ENCODE data around the gene COL11A1.
A peak's percentile ranks its signal among the peaks of the same experiment; 100 is the strongest.

The COL11A1 gene

DNA sequence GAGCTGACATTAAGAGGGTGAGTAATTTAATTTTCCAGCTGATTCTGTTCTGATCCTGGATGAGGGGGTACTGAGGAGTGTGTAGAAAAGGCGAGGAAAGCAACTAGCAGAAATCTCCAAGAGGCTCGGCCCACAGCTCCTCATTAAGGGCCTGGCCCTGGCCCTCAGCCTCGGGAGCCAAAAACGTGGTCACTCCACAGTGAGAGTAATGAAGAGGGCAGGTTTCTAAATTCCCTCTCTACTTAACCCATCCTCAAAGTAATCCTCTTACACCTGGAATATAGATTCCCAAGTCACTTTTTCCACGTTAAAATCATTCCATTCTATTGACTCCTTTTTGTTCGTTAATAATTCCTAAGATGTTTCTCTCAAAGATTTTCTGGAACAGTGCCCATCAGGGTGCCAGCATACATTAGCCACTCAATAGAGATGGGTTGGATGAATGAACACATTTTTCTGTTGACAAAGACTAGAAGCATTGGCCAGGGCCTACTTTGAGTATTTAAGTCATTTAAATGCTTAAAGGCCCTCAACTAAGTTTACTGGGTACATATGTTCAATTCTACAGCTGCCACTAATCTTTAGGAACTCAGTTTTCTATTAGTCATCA is 1.1 kb upstream of the COL11A1 start:
- no peak overlapping the region for H3K27ac ChIP-seq (ENCODE audit: low read length)
- no peak overlapping the region for H3K4me3 ChIP-seq (ENCODE audit: low read depth in 1 of 2, low read length in 2 of 2)

DNA sequence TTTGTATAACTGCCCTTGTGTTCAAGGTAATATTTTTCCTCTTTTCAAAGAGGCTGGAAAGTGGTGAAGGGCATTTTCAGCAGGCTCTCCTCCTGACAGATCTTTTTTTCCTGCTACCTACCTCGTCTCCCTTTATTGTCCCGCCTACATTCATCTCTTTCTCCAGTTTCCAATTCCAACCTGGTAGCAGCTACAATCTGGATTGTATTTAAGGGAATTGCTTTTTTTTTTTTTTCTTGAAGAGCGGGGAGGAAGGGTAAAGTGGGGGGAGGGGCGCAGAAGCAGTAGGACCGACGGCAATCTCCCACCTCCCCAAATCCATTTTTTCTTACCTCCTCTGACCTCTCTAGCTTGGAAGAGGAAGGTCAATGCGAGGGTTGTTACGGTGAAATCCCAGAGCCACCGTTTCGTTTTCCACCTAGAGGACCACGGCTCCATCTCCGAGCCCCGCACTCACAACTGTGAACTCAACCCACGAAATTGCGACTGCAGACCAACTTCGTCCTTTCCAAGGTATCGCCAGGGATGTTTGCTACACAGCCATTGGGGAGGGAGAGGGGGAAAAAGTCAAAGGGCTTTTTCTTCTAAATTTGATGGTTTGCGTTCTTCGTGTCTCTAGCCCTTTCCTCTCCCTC is 464 bp downstream of the COL11A1 start:
- Histone ChIP-seq H3K27ac (ENCODE audit: low read length) (no peak overlapping the region), H3K9ac (ENCODE audit: low read depth, low read length) (no peak overlapping the region)
- no peak for DNase-seq

More for the DNA sequence above, 1.1 kb upstream of the COL11A1 start:
- no peaks in the 10 kb centered on the region for H3K27me3 ChIP-seq (ENCODE audit: insufficient read depth, low read length, poor library complexity)
- H3K4me2 ChIP-seq (ENCODE audit: insufficient read depth, low read length): no peak overlapping the region
- no peaks in the 10 kb centered on the region for H3K9me3 ChIP-seq (ENCODE audit: insufficient read depth, low read length, severe bottlenecking)
- DNase-seq (no peak), ATAC-seq (ENCODE audit: insufficient read depth, low read depth) (no peak)
- no peaks in the 10 kb centered on the region for H3K4me1 ChIP-seq (ENCODE audit: insufficient read depth, low read length)
- H3K79me2 ChIP-seq (ENCODE audit: insufficient read depth, low read length): no peaks in the 10 kb centered on the region
- no peak for TF ChIP-seq EZH2 (IDR thresholded peaks at IDR 0.05; ENCODE audit: borderline replicate concordance, low read depth, low read length, severe bottlenecking)
- no peak for TF ChIP-seq CTCF (IDR thresholded peaks at IDR 0.05; ENCODE audit: borderline replicate concordance, extremely low read depth, low read length, poor library complexity, severe bottlenecking)
- no peak overlapping the region for H3K9ac ChIP-seq (ENCODE audit: low read depth, low read length)
- H2AFZ ChIP-seq (ENCODE audit: low read depth, low read length): no peak overlapping the region
- no peaks in the 10 kb centered on the region for H4K20me1 ChIP-seq (ENCODE audit: insufficient read depth, low read length)
- no peaks in the 10 kb centered on the region for H3K36me3 ChIP-seq (ENCODE audit: insufficient read depth, low read length)

GRCh38 chr1:103106426-103107341 is 1.6 kb downstream of the COL11A1 start:
- Histone ChIP-seq H3K4me2 (ENCODE audit: insufficient read depth, low read length) (no peak overlapping the region), H3K36me3 (ENCODE audit: insufficient read depth, low read length) (no peaks in the 10 kb centered on the region), H3K27ac (ENCODE audit: low read length) (no peak overlapping the region), H4K20me1 (ENCODE audit: insufficient read depth, low read length) (no peaks in the 10 kb centered on the region), H3K4me1 (ENCODE audit: insufficient read depth, low read length) (peaks cover 1% of the 10 kb centered on the region; the same call in 1 of the 2 replicates), H3K27me3 (ENCODE audit: insufficient read depth, low read length, poor library complexity) (no peaks in the 10 kb centered on the region), H2AFZ (ENCODE audit: low read depth, low read length) (no peak overlapping the region), H3K9ac (ENCODE audit: low read depth, low read length) (no peak overlapping the region), H3K79me2 (ENCODE audit: insufficient read depth, low read length) (no peaks in the 10 kb centered on the region), H3K9me3 (ENCODE audit: insufficient read depth, low read length, severe bottlenecking) (no peaks in the 10 kb centered on the region), H3K4me3 (ENCODE audit: low read depth in 1 of 2, low read length in 2 of 2) (no peak overlapping the region)
- no peak for DNase-seq
- TF ChIP-seq CTCF (IDR thresholded peaks at IDR 0.05; ENCODE audit: borderline replicate concordance, extremely low read depth, low read length, poor library complexity, severe bottlenecking) (peak; percentile 26), EZH2 (IDR thresholded peaks at IDR 0.05; ENCODE audit: borderline replicate concordance, low read depth, low read length, severe bottlenecking) (no peak)
- ATAC-seq (ENCODE audit: insufficient read depth, low read depth): no peak

More for the DNA sequence above, 464 bp downstream of the COL11A1 start:
- ATAC-seq (ENCODE audit: insufficient read depth, low read depth): no peak
- Histone ChIP-seq H3K4me3 (ENCODE audit: low read depth in 1 of 2, low read length in 2 of 2) (no peak overlapping the region), H3K4me2 (ENCODE audit: insufficient read depth, low read length) (no peak overlapping the region), H3K36me3 (ENCODE audit: insufficient read depth, low read length) (no peaks in the 10 kb centered on the region), H3K79me2 (ENCODE audit: insufficient read depth, low read length) (no peaks in the 10 kb centered on the region), H3K9me3 (ENCODE audit: insufficient read depth, low read length, severe bottlenecking) (no peaks in the 10 kb centered on the region), H2AFZ (ENCODE audit: low read depth, low read length) (no peak overlapping the region), H4K20me1 (ENCODE audit: insufficient read depth, low read length) (no peaks in the 10 kb centered on the region), H3K27me3 (ENCODE audit: insufficient read depth, low read length, poor library complexity) (no peaks in the 10 kb centered on the region), H3K4me1 (ENCODE audit: insufficient read depth, low read length) (no peaks in the 10 kb centered on the region)
- no peak for TF ChIP-seq CTCF (IDR thresholded peaks at IDR 0.05; ENCODE audit: borderline replicate concordance, extremely low read depth, low read length, poor library complexity, severe bottlenecking)
- TF ChIP-seq EZH2 (IDR thresholded peaks at IDR 0.05; ENCODE audit: borderline replicate concordance, low read depth, low read length, severe bottlenecking): no peak

Data from DND-41 (cell line).